ENCODE data around the gene CCDC174.

DNA sequence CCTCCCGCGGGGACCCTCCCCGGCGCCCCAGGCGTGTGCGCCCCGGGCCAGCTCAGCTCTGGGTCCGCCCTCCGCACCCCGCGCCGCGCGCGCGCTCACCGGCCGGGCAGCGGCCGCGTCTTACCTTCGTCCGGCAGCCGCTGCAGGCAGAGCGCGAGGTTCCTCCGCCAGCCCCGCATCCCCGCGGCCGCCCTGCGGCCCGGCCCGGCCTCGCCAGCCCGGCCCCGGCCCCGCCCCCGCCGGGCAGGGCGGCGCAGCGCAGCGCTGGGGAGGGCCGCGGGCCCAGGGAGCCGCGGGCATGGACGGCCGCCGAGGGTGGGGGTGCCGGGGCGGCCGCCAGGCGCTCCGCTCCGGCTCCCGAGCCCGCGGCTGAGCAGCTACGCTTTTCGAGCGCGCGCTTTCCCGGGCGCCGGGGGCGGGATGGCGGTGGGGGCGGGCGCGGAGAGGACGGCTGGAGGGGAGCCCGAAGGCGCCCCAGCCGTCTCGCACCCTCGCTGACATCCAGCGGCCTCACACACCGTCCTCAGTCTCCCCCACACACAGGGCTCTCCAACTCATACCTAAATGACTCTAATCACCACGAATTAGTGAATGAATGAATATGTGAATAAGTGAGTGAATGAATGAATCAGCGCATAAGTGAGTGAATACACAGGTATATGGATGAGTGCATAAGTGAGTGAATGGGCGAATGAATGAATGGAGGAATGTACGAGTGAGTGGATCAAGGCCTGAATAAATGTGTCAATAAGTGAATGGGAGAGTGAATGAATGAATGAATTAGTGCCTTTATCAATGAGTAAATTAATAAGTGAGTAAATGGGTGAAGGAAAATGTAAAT is 48.5 kb upstream of the CCDC174 start:
- TF ChIP-seq POLR2A (IDR thresholded peaks at IDR 0.05) (no peak), EP300 (IDR thresholded peaks at IDR 0.05) (no peak)
